Stimulated activated CD8-positive, alpha-beta memory T cell treated with anti-CD3 and anti-CD28 coated beads, Interleukin-4, amount 100 ng/mL, for 48 hours (primary cell): ENCODE results near the gene TARBP2.
A peak's percentile ranks its signal among the peaks of the same experiment; 100 is the strongest.
"Not testable (repeated sequence)": the region's sequence is repeated elsewhere in the genome, so short reads cannot be mapped to it uniquely, and the experiment has no call there.

Experiments used
- DNase-seq: peaks from one replicate; pipeline ENCODE4 v3.0.0-alpha.2; 2020

TARBP2 gene

DNA sequence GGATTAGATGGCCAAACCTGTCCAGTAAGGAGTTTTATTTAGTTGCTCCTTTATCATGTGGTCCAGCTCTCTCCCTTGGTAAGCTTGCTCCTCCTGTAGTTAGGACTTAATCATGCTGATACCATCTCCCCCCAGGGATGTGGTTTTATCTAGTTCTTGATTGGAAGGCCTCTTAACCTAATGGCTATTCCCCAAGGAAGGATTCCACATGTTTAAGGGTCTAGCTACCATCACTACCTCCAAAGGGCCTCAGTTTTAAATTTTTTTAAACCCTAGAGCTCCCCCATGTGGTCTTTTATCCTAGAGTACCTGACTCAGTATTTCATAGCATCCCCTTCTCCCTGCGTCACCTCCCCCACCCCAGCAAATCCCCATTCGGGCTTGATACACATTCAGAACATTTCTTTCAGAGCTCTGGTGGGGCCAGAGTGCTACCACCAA, 24.3 kb upstream of the TARBP2 start:
- DNase-seq = no peak

DNA sequence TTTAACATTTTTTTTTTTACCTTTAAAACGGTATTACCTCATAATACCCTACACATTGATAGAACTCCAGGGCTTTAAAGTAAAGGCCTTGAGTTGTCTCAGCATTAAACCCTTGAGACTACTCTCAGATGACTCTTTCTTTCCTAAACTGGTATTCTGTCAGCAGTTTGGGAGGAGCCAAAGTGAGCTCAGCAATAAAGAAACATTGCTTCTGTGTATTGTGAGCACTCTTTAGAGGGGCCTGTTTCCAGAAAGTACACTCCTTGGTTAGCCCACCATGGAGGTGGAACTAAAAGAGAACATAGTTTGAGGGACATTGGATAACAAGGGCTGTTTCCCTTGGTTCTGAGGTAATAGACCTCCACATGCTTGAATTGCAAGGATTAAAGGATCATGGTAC, 22.2 kb upstream of the TARBP2 start:
- DNase-seq = no peak

DNA sequence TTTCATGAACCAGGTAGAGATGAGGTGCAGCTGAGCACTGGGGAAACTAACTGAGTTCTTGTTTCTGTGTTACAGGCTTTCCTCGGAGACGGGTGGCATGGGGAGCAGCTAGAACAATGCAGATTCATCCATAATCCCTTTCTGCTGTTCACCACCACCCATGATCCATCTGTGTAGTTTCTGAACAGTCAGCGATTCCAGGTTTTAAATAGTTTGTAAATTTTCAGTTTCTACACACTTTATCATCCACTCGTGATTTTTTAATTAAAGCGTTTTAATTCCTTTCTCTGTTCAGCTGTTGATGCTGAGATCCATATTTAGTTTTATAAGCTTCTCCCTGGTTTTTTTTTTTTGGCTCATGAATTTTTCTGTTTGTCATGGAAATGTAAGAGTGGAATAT, 21.8 kb upstream of the TARBP2 start:
- no peak for DNase-seq

DNA sequence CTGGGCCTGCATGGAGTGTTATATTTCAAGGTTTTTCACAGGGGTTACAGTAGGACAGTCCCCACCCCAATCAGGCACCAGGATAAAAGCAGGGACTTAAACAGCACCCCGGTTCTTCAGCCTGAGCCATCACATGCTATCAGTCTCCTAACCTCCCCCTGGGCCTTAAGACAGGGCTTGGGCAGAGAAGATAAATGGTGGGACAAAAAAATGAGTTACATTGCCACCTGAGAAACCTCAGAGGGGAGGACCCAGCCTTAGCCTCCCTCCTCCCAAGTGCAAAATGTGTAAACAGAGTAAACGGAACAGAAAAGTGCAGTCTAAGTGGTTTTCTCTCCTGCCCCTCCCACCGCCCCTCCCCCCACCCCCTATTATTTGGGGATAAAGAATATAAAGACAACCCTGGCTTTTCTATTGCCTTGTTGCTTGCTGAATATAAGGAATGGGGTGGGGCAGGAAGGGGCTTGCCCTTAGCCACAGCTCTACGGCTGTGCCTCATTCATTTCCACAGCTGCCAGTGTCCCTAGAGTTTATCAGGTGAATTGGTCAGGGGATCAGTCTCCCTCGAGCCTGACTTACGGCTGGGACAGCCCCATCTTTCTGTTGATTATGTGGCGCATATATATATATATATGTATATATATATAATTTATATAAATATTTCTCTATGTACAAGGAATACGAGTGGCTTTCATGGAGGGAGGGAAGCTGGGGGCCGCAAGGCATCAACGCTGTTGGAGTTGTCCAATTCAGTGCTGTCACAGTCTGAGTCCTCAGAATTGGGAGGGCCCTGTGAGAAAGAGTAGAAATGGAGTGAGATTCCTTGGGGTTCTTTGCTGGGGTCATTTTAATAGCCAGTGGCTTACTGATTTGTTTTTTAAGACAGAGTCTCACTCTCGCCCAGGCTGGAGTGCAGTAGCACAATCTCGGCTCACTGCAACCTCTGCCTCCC, 20.3 kb upstream of the TARBP2 start:
- no peak for DNase-seq

DNA sequence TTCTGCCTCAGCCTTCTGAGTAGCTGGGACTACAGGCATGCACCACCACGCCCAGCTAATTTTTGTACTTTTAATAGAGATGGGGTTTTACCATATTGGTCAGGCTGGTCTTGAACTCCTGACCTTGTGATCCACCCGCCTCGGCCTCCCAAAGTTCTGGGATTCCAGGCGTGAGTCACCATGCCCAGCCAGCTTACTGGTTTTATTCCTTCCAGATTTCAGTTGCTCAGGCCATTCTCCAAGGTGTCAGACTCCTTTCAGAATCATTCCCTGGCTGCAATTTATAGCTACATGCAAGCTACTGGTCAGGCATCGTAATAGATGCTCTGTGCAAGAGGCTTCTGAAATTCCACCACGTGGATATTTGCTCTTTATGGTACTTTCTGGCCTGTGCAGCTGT, 19.6 kb upstream of the TARBP2 start:
- not testable (repeated sequence) for DNase-seq

DNA sequence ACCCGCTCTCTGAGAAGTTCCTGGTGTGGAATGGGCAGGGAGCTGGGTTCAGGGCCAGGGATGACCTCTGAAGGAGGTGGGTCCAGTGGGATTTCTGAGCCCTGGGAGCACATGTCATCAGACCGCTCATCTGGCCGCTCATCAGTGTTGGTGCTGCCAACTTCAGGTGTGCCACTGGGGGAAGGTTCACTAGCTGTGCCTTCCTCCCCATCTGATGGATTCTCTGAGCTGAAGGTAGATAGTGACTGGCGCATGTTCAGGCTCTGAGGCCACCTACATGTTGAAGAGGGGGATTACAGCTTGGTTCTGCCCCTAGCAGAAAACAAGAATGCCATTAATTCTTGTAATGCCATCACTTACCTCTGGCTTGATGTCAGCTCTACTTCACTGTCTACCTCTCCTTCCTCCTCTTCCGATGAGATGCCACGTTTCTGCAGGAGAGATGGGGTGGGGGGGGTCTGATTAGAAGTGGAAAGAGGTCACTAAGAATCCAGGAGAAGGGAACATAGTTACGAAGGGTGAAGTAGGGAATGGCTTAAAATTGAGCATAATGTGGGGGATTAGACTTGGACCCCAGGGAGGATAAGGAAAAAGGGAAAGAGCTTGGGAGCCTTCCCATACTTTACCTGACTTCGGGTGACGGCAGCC, 19.0 kb upstream of the TARBP2 start:
- no peak for DNase-seq

DNA sequence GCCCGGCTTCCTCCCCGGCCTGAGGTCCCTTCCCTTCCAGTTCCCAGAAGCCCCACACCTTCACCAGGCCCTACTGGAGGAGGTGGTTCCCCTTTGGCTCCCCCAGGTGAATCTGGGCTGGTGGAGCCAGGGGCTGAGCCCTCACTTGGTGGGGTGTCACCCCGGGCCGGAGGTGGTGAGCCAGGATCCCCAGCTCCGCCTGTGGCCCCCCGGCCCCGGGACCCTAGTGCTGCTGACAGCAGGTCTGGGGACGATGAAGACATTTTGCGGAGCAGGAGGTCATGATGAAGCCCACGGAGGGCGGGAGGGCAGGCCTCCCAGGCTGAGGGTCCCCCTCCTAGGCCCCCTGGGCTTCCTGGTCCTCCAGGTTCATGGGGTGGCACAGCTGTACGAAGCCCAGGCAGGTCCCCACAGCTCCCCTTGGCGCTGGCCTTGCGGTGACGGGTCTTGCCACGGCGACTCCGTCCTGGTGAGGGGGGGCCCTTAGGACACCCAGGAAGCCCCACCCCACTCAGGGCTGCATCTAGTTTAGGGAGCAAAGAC, 18.4 kb upstream of the TARBP2 start:
- DNase-seq = no peak

DNA sequence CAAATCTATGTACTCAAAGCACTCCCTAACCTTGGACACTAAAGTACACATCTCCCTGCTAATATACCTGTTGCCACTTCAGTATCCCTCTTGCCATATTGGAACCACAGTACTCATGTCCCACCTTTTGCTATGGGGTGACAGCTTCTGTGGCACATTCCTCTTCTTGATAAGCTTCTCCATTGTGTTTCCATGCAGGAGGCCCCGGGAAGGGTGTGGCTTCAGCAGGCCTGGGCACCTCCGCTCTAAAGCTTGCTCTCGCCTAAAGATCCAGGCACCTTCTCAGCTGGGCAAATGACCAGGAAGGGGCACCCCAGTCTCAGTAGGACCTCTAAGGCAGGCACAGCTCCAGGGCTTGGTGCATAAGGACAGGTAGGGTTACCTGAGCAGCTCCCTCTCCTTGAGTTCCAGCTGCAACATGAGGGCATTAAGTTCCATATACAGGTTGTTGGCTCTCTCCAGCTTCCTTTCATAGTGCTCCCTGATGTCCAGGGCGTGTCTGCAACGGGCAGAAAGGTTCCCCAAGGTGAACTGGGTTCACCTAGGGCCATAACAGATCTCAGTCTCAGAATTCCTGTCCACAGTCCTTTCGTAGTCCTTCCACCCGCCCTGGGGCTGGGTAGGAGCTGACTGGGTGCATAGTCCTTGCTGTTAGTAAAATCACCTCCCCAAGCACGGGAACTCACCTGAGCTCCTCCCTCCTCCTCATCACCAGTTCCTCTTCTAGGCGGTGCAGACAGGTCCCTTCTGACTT, 17.7 kb upstream of the TARBP2 start:
- DNase-seq = peak; percentile 55

DNA sequence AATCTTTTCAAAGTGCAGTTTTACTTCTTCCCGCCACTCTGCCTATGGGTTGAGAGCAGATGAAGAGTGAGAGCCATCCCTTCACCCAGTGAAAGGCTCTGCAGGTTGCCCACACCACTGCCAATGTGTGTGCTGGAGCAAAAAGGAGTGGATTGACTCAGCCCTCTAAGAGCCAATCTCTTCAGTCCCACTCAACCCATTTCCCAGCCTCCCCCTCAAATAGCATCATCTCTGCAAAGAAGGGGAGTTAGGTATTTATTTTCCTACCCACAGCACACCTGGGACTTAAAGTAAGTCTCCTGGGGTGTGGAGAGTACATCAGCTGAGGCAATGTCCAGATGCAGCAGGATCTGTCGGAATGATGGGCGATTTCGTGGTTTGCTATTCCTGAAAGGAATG, 17.1 kb upstream of the TARBP2 start:
- no peak for DNase-seq

DNA sequence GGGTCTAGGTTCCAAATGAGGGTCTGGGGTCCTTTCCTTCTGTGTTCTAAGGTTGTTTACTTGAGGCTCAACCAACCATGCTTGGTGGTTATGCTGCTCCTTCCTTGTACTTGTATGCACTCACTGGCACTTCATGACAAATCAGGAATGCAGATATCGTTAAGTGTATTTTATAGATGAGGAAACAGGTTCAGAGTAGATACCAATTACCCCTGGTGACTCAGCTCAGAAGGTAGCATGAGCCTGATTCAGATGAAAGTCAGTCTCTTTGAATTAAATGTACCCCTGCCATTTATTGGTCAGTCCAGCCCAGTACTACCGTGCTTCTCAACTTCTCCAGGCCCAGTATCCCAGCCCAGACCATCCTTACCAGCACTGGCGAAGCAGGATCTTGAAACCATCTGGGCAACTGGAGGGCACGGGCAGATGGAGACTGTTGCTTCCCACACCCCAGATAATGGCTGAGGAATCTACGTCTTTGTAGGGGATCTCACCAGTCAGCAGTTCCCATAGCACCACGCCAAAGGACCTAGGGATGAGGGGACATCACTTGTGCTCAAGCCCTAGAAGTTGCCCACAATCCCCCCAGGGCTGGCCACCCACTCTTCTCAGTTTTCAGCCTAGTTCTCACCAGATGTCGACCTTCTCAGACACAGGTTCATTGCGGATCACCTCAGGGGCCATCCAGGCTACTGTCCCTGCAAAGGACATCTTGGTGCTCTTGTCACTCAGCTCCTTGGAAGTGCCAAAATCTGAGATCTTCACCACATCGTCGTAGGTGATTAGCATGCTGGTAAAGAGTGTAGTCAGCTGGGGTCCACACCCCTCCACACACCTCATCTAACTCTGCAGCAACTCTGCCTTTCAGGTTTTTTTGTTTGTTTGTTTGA, 16.2 kb upstream of the TARBP2 start:
- DNase-seq = no peak

DNA sequence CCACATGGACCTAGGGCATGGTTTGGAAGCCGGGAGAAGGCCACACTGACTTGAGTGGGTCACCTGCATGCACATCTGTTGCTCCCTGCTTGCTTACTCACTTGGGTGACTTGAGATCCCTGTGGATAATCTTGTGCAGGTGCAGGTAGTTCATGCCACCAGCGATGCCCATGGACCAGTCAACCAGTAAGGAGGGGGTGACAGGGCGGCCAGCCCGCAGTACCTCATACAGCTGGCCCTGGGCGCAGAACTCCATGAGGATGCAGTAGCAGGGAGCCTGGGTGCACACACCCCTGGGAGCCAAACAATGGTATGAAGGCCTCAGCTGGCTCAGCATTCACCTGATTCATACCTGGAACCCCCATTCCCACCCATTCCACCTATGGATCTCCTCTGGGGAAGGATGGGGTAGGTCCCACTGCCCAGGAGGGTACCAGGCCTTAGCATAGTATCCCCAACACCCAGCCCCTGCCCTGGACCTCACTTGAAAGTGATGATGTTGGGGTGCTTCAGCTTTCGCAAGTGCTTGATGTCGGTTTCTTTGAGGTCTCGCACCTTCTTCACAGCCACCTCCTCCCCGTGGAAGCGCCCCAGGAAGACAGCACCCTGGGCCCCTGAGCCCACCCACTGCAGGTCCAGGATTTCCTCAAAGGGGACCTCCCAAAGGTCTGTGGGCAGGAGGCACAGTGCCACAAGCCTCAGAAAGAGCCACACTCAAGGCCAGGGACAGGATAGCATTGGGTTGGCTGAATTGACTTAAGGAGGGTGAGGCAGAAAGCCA, 14.9 kb upstream of the TARBP2 start:
- no peak for DNase-seq

DNA sequence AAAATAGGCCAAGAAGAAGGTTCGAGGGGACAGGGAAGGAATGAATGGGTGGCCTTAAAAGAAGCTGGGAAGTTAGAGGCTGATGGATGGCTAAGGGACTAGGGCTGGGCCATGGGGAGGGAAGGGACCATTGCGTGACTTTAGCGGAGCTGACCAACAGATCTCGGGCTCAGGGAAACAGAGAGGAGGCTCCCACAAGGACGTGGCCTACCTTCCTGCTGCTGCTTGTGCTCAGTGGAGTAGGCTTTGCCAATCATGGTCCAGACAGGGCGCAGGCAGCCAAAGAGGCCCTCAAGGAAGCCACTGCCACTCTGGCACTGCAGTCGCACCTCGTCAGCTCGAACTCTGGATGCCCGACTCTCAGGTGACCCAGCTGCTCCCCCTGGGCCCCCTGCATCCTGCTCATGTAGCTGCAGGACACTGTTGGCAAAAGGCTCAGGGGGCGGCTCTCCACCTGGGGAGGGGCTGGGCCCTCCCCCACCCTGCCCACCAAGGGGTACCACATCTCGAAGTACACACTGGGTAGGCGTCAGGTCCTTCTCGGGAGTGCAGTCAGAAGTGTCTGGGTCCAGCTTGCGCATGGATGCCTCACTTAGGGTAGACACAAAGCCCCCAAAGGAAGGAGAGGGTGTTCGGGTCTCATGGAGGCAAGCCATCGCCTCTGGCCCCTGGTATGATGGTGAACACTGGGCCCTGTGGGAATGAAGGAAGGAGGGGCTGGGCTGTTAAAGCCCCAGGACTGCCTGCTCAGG, 14.2 kb upstream of the TARBP2 start:
- DNase-seq = no peak

DNA sequence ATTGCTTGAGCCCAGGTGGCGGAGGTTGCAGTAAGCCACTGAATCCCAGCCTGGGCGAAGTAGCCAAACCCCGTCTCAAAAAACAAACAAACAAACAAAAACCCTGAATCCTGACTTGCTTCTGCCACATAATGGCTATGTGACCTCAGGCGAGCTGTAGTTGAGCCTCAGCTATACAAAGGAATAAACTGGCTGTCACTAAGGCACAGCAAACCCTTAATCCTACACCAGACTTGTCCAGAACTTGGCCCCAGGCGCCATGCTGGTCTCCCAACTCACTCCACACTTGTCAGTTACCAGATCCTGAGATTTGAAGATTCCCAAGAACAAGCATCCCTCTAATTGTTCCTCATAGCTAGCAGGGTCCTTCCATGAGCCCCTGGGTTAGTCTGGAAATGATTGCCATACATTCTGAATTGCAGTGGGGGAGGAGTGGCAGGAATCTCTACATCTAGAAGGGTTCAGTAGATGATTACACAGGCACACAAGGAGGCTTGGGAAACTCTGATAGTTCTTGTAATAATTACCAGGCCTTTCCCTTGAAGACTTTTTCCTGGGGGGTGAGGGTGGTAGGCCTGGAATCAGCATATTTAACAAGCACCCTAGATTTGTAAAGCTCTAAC, 11.7 kb upstream of the TARBP2 start:
- DNase-seq = no peak

DNA sequence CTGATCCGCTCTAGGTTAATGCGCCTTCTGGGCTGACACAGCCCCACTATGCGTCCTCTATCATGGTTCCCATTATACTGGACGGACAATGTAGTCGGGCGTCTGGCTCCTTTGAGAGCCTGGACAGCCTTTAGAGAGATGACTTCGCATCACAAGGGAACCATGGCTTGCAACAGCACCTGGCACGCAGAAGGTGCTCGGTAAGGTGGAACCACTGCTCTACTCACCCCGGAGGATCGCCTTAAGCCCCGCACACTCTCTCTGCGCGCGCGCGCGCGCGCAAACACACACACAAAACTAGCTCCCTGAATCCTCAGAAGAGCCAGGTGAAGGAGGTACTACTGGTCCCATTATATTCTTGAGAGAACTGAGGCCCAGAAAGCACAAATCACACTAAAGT, 8.9 kb upstream of the TARBP2 start:
- no peak for DNase-seq

DNA sequence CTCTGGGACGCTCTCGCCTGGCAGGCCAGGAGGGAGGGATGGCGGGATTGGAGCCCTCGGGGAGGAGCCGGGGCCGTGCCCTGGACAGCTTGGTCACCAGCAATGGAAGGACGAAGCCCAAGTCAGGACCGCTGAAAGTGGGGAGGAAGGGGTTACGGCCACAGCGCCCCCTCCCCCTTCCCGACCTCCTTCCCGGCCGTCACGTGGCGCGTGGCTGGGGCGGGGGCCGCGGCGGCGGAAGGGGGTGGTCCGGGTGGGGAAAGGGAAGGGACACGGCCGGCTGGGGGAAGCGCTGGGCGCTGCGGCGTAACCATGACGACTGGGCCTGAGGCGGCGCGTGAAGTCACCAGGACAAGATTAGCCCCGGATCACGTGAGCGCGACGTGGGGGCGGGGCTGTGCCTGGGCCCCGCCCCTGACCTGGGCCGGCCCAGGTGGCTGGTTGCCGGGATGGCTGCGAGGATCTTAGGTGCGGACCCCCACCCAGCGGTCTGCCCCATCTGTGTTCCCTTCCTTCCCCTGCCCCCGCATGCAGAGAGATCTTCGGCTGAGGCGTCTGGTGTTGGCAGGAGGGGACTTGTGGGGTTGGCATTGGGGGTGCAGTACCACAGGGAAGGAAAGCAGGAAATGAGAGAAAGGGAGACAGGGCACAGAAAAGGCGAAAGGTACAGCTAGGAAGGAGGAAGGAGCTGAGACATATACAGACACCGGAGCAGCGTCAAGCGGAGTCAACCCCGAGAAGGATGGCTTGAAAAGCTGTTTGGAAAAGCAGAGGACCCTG, 8.1 kb upstream of the TARBP2 start:
- DNase-seq = peak; percentile 90

DNA sequence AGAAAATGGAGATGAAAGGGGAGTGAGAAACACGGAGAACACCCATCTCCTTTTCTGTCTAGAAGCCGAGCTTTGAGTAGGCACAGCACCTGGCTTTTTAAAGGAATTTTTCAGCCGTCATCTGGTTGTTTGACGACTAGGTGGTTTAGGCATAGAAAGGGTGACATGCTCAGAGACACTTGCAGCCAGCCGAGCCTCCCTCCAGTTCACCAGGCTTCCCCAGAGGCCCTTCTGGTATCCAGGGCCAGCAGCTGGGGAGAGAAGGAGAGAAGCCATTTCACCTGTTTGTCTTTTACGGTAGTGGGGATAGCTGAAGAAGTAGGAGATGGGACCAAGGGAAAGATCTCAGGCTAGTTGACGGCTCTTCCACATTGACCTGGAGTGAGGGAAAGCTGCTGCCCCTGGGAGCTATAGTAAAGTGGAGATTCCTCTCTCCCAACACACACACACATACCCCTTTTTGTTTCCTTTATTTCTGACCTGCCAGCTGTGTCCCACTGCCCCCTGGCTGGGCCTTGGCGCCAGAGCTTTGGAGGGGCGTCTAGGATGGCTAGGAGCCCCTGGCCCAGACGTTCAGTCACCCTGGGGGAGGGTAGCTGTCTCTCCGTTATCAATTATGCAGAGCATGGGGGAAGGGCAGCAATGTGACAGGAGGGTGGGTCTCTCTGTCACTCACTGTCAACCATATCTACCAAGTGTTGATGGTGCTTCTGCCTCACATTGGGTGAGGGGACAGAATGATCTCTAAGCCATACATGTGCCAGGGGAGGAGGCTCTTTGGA, 7.3 kb upstream of the TARBP2 start:
- no peak for DNase-seq

DNA sequence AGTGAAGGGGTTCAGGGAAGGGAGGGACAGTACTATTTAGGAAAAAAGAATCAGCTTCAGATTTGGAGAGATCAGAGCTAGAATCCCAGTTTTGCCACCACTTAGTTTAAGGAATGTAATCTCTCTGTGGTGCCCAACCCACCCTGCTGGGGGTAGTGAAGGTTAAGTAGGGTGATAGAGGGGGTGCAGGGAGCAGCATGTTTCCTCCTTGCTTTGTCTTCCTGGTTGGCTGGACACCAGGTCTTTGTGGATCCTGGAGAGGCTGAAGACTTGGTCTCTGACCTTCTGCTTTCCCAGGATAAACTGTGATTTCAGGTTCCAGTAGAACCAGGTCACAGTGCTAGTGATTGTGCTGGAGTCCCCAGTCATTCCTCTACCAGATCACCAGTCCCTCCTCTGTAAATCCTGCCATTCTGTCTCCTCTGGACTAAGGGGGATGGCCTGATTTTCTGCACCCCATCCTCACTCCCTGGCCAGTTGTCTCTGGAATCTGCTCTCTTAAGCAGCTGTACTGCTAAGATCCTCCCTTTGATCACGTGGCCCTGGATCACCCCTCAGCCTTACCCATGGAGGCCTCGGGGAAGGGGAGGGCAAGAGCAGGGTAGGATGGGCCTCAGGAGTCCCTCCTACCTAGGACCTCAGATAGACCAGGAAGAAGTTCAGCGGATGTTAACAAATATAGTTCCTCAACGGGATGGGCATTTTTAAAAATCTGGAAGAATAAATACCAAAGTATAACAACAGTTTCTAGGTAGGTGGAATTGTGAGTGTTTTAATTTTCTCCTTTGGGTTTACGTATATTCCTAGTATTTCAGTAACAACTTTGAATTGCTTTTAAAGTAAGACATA, 5.0 kb upstream of the TARBP2 start:
- no peak for DNase-seq

DNA sequence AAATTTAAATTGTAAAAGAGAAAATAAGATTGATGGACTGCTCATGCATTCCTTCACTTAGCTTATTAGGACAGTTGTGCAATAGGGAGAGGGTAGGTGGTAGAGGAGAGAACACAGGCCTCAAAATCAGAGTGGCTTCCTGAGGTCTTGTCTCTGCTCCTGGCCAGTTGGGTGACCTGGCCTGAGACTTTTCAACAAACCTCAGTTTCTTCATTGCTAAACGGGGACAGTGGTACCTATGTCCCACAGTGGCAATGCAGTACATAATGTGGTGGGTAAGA, 4.4 kb upstream of the TARBP2 start:
- DNase-seq = no peak
